GM18505 (cell line): ENCODE measurements around the gene GDF15.
A peak's percentile ranks its signal among the peaks of the same experiment; 100 is the strongest.
"Not testable (repeated sequence)": the region's sequence is repeated elsewhere in the genome, so short reads cannot be mapped to it uniquely, and the experiment has no call there.

ENCODE experiments used
- ATAC-seq: cut with Tn5 transposase; IDR thresholded peaks from one replicate; pipeline ENCODE4 v1.9.1; 2021; ENCODE audit not compliant: unreplicated experiment
- POLR2A ChIP-seq: IDR thresholded peaks from 4 replicates; pipeline ENCODE4 v1.6.1; 2011; ENCODE audit warnings: borderline replicate concordance; ENCODE audit not compliant: insufficient read depth, insufficient read length; ENCODE audit errors: extremely low read depth

Gene GDF15

GRCh38 chr19:18392926-18393325, 7.0 kb downstream of the GDF15 start:
- no peak for TF ChIP-seq POLR2A
- no peak for ATAC-seq

GRCh38 chr19:18393836-18394235, 7.9 kb downstream of the GDF15 start:
- no peak for TF ChIP-seq POLR2A
- ATAC-seq = no peak

DNA sequence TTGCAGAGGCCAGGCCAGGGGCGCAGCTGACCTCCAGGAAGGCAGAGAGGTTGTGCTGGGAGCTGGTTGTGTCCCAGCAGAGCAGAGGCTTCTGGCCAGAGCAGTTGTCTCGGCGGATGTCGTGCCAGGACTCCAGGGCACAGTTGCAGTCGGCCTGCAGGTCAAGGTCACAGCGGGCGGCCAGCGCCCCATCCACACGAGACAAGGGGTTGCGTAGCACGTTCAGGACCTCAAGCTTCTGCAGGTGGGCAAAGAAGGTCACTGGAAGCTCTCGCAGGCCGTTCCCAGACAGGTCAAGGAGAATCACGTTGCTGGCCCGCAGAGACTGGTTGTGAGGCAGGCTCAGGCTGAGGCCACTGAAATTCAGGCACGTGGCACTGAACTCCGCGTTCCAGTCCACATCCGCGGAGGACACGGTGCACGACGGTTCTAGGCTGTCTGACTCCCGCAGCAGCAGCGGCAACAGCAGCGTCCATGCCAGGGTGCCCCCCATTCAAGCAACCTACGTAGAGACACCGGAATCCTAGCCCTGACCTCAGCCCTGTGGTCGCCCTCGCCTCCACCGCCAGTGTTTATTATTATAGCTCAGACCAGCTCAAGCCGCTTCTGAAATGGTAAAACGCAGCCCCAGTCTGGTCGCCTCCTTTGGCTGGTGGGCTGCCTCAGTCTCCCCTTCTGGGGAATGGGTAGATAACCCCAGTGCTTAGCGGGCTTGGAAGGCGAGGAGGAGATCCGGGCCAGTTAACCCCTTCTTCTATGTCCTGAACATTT, 10.7 kb downstream of the GDF15 start:
- ATAC-seq = no peak
- no peak for TF ChIP-seq POLR2A

DNA sequence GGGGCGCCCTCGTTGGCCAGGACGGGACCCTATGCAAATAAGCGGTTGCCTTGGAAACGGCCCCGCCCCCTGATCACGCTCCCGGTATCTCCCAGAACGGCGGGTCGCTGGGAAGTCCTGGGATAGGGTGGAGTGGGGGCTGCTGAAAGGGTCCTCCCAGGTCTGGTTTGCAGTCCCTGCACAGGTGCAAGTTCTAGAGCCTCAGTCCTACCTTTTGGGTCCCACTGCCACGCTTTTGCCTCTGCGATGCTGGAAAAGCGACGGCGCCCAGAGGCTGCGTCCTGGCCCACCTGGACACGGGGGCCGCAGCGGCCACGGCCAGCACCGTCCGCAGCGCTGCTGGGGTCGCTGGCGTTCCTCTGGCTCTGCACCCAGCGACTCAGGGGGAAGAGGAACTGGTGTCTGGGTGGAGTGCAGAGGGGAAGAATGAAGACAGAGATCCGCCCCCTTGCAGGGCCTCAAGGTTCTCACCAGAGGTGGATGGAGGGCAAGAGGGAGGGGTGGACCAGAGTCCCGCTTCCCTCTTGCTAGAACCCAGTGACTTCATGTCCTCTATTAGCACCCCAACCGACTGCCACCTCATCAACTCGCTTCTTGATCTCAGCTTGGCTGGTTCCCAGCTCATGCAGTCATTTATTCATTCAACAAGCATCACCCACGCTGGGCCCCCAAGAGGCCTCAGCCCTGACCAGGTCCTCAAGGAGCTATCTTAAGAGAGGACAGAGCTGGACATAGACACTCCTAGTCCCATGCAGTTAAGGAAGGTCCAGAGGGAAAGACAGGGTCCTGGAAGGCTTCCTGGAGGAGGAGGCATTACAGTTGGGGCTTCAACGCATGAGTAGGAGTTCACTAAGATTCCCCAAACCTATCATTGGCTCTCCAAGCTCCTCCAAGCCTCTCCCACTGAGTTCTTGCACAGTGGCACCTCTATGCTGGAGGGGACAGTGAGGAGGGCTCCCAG, 11.6 kb downstream of the GDF15 start, which contains the start of gene LRRC25:
LRRC25 (minus strand) TSS at position 381 of the 961 bp plus-strand sequence. CDS start 659 bp downstream, outside the sequence.
- TF ChIP-seq POLR2A = peak; percentile 46
- no peak for ATAC-seq

- no peak for ATAC-seq
- TF ChIP-seq POLR2A = no peak
Measured at GRCh38 chr19:18399008-18399407, 13.1 kb downstream of the GDF15 start.

DNA sequence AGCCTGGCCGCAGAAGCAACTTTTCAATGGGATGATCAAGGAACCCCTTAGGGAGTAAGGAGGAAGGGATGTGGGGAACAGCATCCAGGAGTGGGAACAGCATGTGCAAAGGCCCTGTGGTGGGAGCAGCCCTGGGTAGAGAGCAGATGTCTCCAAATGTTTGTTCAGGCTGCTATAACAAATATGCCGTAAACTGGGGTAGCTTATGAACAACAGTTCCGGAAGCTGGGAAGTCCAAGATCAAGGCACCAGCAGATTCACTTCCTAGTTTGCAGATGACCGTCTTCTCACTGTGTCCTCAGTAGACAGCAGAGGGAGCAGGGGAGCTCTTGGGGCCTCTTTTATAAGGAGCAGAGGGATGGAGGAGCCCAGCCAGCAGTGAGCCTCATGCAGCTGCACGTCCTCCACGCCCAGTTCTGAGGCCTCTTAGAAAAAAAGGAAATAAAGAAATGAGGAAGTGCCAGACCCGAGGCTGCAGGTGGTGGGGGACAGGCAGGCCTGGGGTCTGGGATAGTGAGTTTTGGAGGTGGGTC, 15.7 kb downstream of the GDF15 start:
- no peak for ATAC-seq
- no peak for TF ChIP-seq POLR2A

- ATAC-seq = not testable (repeated sequence)
Measured at GRCh38 chr19:18402455-18403248, 16.7 kb downstream of the GDF15 start.

GRCh38 chr19:18405754-18406153, 19.8 kb downstream of the GDF15 start:
- not testable (repeated sequence) for ATAC-seq

DNA sequence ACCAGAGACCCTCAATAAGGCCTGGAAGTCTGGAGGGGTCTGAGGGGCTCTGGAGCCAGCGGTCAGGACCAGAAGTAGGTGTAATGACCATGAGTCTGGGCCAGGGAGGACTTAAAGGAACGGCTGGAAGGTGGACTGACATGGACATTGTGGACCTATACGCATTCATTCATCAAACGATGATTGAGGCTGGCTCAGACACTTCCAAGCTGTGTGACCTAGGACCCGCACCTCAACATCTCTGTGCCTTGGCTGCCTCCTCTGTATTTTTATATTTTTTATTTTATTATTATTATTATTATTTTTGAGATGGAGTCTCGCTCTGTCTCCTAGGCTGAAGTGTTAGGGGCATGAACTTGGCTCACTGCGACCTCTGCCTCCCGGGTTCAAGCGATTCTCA, 20.8 kb downstream of the GDF15 start:
- TF ChIP-seq POLR2A = no peak
- no peak for ATAC-seq

- ATAC-seq = peak; percentile 64
- TF ChIP-seq POLR2A = peak; percentile 30
Measured at GRCh38 chr19:18408053-18408476, 22.1 kb downstream of the GDF15 start.

DNA sequence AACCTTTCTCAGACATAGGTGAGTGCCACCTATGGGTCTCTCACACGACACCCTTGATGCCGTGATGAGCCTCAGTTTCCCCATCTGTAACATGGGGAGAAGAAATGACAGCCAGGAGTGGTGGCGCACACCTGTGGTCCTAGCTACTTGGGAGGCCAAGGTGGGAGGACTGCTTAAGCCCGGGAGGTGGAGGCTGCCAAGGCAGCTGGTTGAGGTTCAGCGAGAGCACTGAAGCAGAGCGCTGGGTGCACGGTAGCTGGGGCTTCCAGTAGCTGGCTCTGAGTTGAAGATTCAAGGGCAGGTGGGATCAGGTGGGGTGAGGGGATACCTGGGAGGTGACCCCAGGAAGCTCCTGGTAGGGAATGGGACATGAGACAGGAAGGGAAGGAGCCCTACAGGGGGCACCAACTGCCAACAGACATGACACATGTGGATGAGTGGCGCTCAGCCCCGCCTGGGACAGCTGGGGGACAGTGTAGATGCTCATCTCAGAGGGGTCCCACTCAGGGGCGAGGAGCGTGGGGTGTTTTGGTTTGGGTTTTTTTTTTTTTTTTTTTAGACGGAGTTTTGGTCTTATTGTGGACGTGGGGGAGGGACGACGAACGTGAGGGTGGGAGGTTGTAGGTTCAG, 26.8 kb downstream of the GDF15 start:
- ATAC-seq = no peak
- TF ChIP-seq POLR2A = no peak

DNA sequence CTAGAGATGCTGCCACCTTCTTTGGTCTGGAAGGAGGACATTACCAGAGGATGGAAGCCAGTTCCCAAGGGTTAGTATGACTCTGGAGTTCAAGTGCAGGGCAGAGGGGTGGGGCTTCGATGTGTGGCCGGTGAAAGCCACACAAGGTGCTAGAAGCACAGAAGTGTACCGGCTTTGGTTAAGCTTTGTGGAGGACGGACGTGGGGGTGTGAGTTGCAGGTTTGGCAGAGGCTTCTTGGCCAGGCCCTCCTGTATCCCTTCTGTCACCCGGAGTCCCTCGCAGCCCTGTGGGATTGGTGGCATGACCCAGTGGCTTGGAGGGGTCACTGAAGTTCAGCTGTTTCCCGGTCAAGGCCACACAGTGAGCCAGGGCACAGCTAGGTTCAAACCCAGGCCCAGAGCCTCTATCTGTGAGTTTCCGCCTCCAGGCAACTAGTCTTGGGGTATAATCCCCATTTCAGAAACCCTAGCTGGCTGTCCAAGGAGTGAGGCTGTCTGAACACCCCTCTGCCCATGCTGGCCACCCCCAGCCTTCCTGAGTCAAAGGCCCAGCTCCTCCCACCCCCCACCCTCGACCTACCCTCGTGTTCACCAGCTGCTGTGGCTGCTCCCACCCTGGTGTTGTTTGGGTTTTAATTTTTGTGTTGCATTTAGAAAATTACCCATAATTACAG, 28.7 kb downstream of the GDF15 start:
- no peak for TF ChIP-seq POLR2A
- ATAC-seq = no peak
